GM12873 (cell line): ENCODE measurements around the gene ENTHD1.

Experiments
- CTCF ChIP-seq: IDR thresholded peaks from 2 replicates; pipeline ENCODE4 v1.5.1; 2012; ENCODE audit warnings: low read depth, mild to moderate bottlenecking, moderate library complexity, low read length, control low read depth; ENCODE audit not compliant: insufficient read depth; ENCODE audit errors: missing control alignments

Gene ENTHD1

GRCh38 chr22:39913886-39914285 is 20.3 kb upstream of the ENTHD1 start:
- no peak for TF ChIP-seq CTCF

- no peak for TF ChIP-seq CTCF
Measured at GRCh38 chr22:39913321-39913720, 19.8 kb upstream of the ENTHD1 start.

GRCh38 chr22:39910876-39911613 is 17.5 kb upstream of the ENTHD1 start:
- TF ChIP-seq CTCF = no peak

- TF ChIP-seq CTCF = no peak
Measured at GRCh38 chr22:39908737-39909136, 15.2 kb upstream of the ENTHD1 start.

GRCh38 chr22:39908136-39908535 is 14.6 kb upstream of the ENTHD1 start:
- no peak for TF ChIP-seq CTCF

- TF ChIP-seq CTCF = no peak
Measured at GRCh38 chr22:39907605-39908097, 14.1 kb upstream of the ENTHD1 start.

- TF ChIP-seq CTCF = no peak
Measured at GRCh38 chr22:39907047-39907446, 13.5 kb upstream of the ENTHD1 start.
